Ascending aorta (tissue), 2 donors: ENCODE results near the gene CDIP1. TPM values are rescaled to one million over a fixed set of nuclear protein-coding genes. Genes with fewer than 3 reads are reported as not detected.
A peak's percentile ranks its signal among the peaks of the same experiment; 100 is the strongest.

Experiments
- DNase-seq, 2 donors: peaks; one replicate each; pipeline ENCODE4 v3.0.0-alpha.2; 2019; ENCODE audit warnings: low spot score in 2 of 2
- H3K27ac ChIP-seq, 2 donors: fragments of 200-600 bp; sonication (generic); one replicate each; pipeline ENCODE4 v1.5.1; 2016 to 2017; ENCODE audit warnings: mild to moderate bottlenecking in 1 of 2
- H3K27me3 ChIP-seq: fragments of 200-600 bp; sonication (generic); one replicate; pipeline ENCODE4 v1.5.1; 2017
- H3K36me3 ChIP-seq, 2 donors: fragments of 200-600 bp; sonication (generic); one replicate each; pipeline ENCODE4 v1.5.1; 2016
- H3K4me1 ChIP-seq, 2 donors: fragments of 200-600 bp; sonication (generic); one replicate each; pipeline ENCODE4 v1.5.1; 2016 to 2017; ENCODE audit warnings: mild to moderate bottlenecking in 1 of 2
- H3K4me3 ChIP-seq, 2 donors: fragments of 200-600 bp; sonication (generic); one replicate each; pipeline ENCODE4 v1.5.1; 2016 to 2017; ENCODE audit warnings: mild to moderate bottlenecking in 1 of 2
- H3K9me3 ChIP-seq, 2 donors: fragments of 200-600 bp; sonication (generic); one replicate each; pipeline ENCODE4 v1.5.1; 2016
- CTCF ChIP-seq, 3 experiments: fragments of 200-600 bp in 2 of 3; fragments of 450-650 bp in 1 of 3; sonication (generic) in 2 of 3; IDR thresholded peaks; one replicate each; pipeline ENCODE4 v1.5.1; 2016 to 2019; ENCODE audit warnings: antibody characterized with exemption in 3 of 3, mild to moderate bottlenecking in 1 of 3, moderate library complexity in 1 of 3
- intact Hi-C: fragments of 100-400 bp; cut with DNase I; formaldehyde crosslinking; loops from one replicate; pipeline ENCODE4 v1.15.1; 2023
- total RNA-seq: library from RNA; depleted of rRNA; stranded (reverse); fragments of >200 nt; gene quantifications from one replicate; pipeline ENCODE4 v1.1.0, GENCODE V29; 2016

The CDIP1 gene
- total RNA-seq, 1 donor from 2014 or later: 36.9 TPM

DNA sequence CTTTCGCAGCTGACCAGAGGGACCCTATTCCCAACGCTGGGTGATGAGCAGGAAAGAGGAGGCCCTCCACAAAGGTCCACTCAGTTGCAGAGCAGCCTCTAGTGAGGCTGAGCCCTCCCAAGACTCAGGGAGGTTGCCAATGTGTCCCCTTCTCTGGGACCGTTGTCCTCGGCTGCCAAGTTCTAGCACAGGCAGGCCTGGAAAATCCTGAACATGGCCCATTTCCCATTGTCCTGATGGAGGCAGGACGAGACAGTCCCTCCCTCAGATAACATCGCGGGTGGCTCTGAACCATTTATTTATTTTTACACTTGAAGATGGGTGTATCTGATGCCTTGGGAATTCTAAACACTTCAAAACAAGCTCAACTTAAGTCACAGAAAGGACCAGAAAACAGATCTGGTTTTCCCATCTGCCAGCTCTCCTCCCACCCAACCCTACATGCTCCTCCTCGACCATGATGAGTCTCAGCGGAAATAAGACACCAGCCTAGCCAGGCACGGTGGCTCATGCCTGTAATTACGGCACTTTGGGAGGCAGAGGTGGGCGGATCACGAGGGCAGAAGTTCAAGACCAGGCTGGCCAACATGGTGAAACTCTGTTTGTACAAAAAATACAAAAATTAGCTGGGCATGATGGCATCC, 12.8 kb downstream of the CDIP1 start:
- intact Hi-C loops: no loop called here
- Histone ChIP-seq H3K4me3 (no peak overlapping the region), H3K4me1 (peaks cover 8 to 14% of the 10 kb centered on the region in 2 donors), H3K9me3 (no peaks in the 10 kb centered on the region), H3K27me3 (no peaks in the 10 kb centered on the region), H3K27ac (no peak overlapping the region), H3K36me3 (peaks cover 0 to 3% of the 10 kb centered on the region in 2 donors)
- TF ChIP-seq CTCF (IDR thresholded peaks at IDR 0.05): no peak
- DNase-seq: no peak

DNA sequence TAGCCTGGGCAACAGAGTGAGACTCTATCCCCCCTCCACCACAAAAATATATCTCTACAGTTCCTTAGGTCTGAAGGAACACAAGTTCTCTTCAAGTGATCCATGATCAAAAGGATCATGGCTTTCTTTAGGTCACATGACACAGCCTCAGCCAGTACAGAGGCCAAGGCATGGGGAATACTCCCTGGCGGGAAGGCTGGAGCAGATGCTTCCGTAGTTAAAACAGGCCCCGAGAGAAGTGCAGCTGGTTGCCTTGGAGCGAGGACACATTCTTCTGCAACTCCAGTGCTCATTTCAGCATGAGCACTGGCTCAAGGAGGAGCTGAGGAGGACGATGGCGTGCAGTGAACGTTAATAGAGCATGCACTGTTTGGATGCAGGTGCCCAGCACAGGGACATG, 13.5 kb downstream of the CDIP1 start:
- H3K27me3 ChIP-seq: no peaks in the 10 kb centered on the region
- no peak overlapping the region for H3K27ac ChIP-seq
- H3K9me3 ChIP-seq: no peaks in the 10 kb centered on the region
- H3K4me1 ChIP-seq: peaks cover 8 to 14% of the 10 kb centered on the region in 2 donors
- TF ChIP-seq CTCF (IDR thresholded peaks at IDR 0.05): no peak
- intact Hi-C loops: no loop called here
- peaks cover 0 to 3% of the 10 kb centered on the region in 2 donors for H3K36me3 ChIP-seq
- H3K4me3 ChIP-seq: no peak overlapping the region
- DNase-seq: no peak

GRCh38 chr16:4524571-4524970, 14.0 kb downstream of the CDIP1 start:
- no peak overlapping the region for H3K4me3 ChIP-seq
- H3K27me3 ChIP-seq: no peaks in the 10 kb centered on the region
- no peak overlapping the region for H3K27ac ChIP-seq
- DNase-seq: no peak
- H3K4me1 ChIP-seq: peaks cover 8 to 14% of the 10 kb centered on the region in 2 donors
- intact Hi-C loops: no loop called here
- peaks cover 0 to 3% of the 10 kb centered on the region in 2 donors for H3K36me3 ChIP-seq
- no peak for TF ChIP-seq CTCF (IDR thresholded peaks at IDR 0.05)
- H3K9me3 ChIP-seq: no peaks in the 10 kb centered on the region

GRCh38 chr16:4523686-4524085, 14.9 kb downstream of the CDIP1 start:
- H3K4me3 ChIP-seq: no peak overlapping the region
- no peaks in the 10 kb centered on the region for H3K27me3 ChIP-seq
- intact Hi-C loops: no loop called here
- peaks cover 0 to 3% of the 10 kb centered on the region in 2 donors for H3K36me3 ChIP-seq
- H3K27ac ChIP-seq: peak overlapping the region in 1 of 2 donors; percentile 36
- no peak for TF ChIP-seq CTCF (IDR thresholded peaks at IDR 0.05)
- no peaks in the 10 kb centered on the region for H3K9me3 ChIP-seq
- DNase-seq: no peak
- peaks cover 7 to 8% of the 10 kb centered on the region in 2 donors for H3K4me1 ChIP-seq

GRCh38 chr16:4522051-4522581, 16.5 kb downstream of the CDIP1 start:
- no peak overlapping the region for H3K4me3 ChIP-seq
- H3K36me3 ChIP-seq: peaks cover 0 to 3% of the 10 kb centered on the region in 2 donors
- no peaks in the 10 kb centered on the region for H3K9me3 ChIP-seq
- no peaks in the 10 kb centered on the region for H3K27me3 ChIP-seq
- intact Hi-C loops: no loop called here
- no peak for DNase-seq
- H3K4me1 ChIP-seq: peaks cover 7 to 8% of the 10 kb centered on the region in 2 donors
- TF ChIP-seq CTCF (IDR thresholded peaks at IDR 0.05): no peak
- peak overlapping the region; percentile 36 to 41 for H3K27ac ChIP-seq
